WTC11 (cell line): ENCODE measurements around the gene ATP11A. TPM values are rescaled to one million over a fixed set of nuclear protein-coding genes. Genes with fewer than 3 reads are reported as not detected.

Experiments used
- ATAC-seq: fragments of 200-7000 bp; cut with Tn5 transposase; 2 replicates; pipeline ENCODE4 v1.10.0; 2021; ENCODE audit warnings: mild to moderate bottlenecking, moderate library complexity
- CTCF ChIA-PET: fragments of 300-600 bp; sonication (Branson Sonifier 250); formaldehyde crosslinking; loops from one replicate; lab custom pipeline; 2021; ENCODE audit warnings: antibody characterized with exemption; lab: Charles Lee
- POLR2A ChIA-PET: fragments of 350-600 bp; sonication (Branson Sonifier 250); formaldehyde crosslinking; loops from one replicate; lab custom pipeline; 2021; ENCODE audit warnings: antibody characterized with exemption; lab: Charles Lee
- DNase-seq: peaks from one replicate; pipeline ENCODE4 v3.0.0; 2021; ENCODE audit warnings: low spot score
- H3K27ac Mint-ChIP-seq: 2 replicates; pipeline ENCODE4 v1.8.0; 2021; ENCODE audit warnings: mixed read lengths
- H3K27me3 Mint-ChIP-seq: 2 replicates; pipeline ENCODE4 v1.8.0; 2021; ENCODE audit warnings: low read depth, mild to moderate bottlenecking, moderate library complexity, mixed read lengths
- H3K36me3 Mint-ChIP-seq: 2 replicates; pipeline ENCODE4 v1.8.0; 2021; ENCODE audit warnings: mixed read lengths
- H3K4me1 Mint-ChIP-seq: 2 replicates; pipeline ENCODE4 v1.8.0; 2022; ENCODE audit warnings: mixed read lengths
- H3K4me3 Mint-ChIP-seq: 2 replicates; pipeline ENCODE4 v1.8.0; 2021; ENCODE audit warnings: mild to moderate bottlenecking, moderate library complexity, mixed read lengths
- H3K9me3 Mint-ChIP-seq: 2 replicates; pipeline ENCODE4 v1.8.0; 2021; ENCODE audit warnings: mixed read lengths
- ATF1 ChIP-seq: sonication (generic); formaldehyde crosslinking; IDR thresholded peaks from 2 replicates; pipeline ENCODE4 v1.8.1; 2023; ENCODE audit warnings: mild to moderate bottlenecking, moderate library complexity, missing genetic modification reagents
- EMX1 ChIP-seq: fragments of 250-450 bp; sonication (Bioruptor Pico); IDR thresholded peaks from 2 replicates; pipeline ENCODE4 v1.8.0; 2021; ENCODE audit warnings: mild to moderate bottlenecking
- ERG ChIP-seq: fragments of 250-450 bp; sonication (Bioruptor Pico); IDR thresholded peaks from 2 replicates; pipeline ENCODE4 v1.8.0; 2021; ENCODE audit warnings: mild to moderate bottlenecking
- FOXP1 ChIP-seq: sonication (generic); formaldehyde crosslinking; IDR thresholded peaks from 2 replicates; pipeline ENCODE4 v1.8.0; 2022; ENCODE audit warnings: missing genetic modification reagents, mild to moderate bottlenecking, moderate library complexity, borderline replicate concordance
- FOXP4 ChIP-seq: sonication (generic); formaldehyde crosslinking; IDR thresholded peaks from 2 replicates; pipeline ENCODE4 v1.8.0; 2022; ENCODE audit warnings: mild to moderate bottlenecking, missing genetic modification reagents
- GTF2I ChIP-seq: fragments of 250-450 bp; sonication (Bioruptor Pico); conservative IDR thresholded peaks from 2 replicates; pipeline ENCODE4 v1.4.0; 2021; ENCODE audit warnings: mild to moderate bottlenecking
- NFATC4 ChIP-seq: fragments of 250-450 bp; sonication (Bioruptor Pico); IDR thresholded peaks from 2 replicates; pipeline ENCODE4 v1.9.0; 2021; ENCODE audit warnings: mild to moderate bottlenecking
- NR2C2 ChIP-seq: sonication (generic); formaldehyde crosslinking; IDR thresholded peaks from 2 replicates; pipeline ENCODE4 v1.8.0; 2022; ENCODE audit warnings: mild to moderate bottlenecking, missing genetic modification reagents
- OVOL2 ChIP-seq: fragments of 250-450 bp; sonication (Bioruptor Pico); IDR thresholded peaks from 2 replicates; pipeline ENCODE4 v1.9.0; 2021; ENCODE audit warnings: mild to moderate bottlenecking, borderline replicate concordance
- SMAD3 ChIP-seq: sonication (generic); formaldehyde crosslinking; IDR thresholded peaks from 2 replicates; pipeline ENCODE4 v1.8.0; 2022; ENCODE audit warnings: missing genetic modification reagents, mild to moderate bottlenecking, borderline replicate concordance
- SOX15 ChIP-seq: fragments of 250-450 bp; sonication (Bioruptor Pico); IDR thresholded peaks from 2 replicates; pipeline ENCODE4 v1.9.0; 2021; ENCODE audit warnings: mild to moderate bottlenecking
- ZNF317 ChIP-seq: sonication (generic); formaldehyde crosslinking; IDR thresholded peaks from 2 replicates; pipeline ENCODE4 v1.8.1; 2023; ENCODE audit warnings: low read depth, mild to moderate bottlenecking, moderate library complexity, missing genetic modification reagents, borderline replicate concordance
- total RNA-seq: library from RNA; stranded (reverse); gene quantifications from 3 replicates; pipeline ENCODE4 v1.2.3, GENCODE V29; 2021
- TF ChIP-seq, protein P1 (sequence below): fragments of 250-450 bp; sonication (Bioruptor Pico); IDR thresholded peaks from 2 replicates; pipeline ENCODE4 v2.1.2; 2022; ENCODE audit warnings: mild to moderate bottlenecking, moderate library complexity
- TF ChIP-seq, protein P2 (sequence below): sonication (generic); formaldehyde crosslinking; conservative IDR thresholded peaks from 2 replicates; pipeline ENCODE4 v1.8.1; 2023; ENCODE audit warnings: mild to moderate bottlenecking, low read depth, missing genetic modification reagents, moderate library complexity
- TF ChIP-seq, protein P3 (sequence below): sonication (generic); formaldehyde crosslinking; IDR thresholded peaks from 2 replicates; pipeline ENCODE4 v1.8.1; 2022; ENCODE audit warnings: mild to moderate bottlenecking, moderate library complexity, missing genetic modification reagents
- TF ChIP-seq, protein P4 (sequence below): sonication (generic); formaldehyde crosslinking; IDR thresholded peaks from 2 replicates; pipeline ENCODE4 v1.8.1; 2022; ENCODE audit warnings: low read depth, missing genetic modification reagents, borderline replicate concordance

The ATP11A gene
- total RNA-seq, 1 experiment from 2014 or later = 100 TPM

GRCh38 chr13:112783978-112784371 lies 94.1 kb downstream of the ATP11A start:
- peaks cover 47% of the 10 kb centered on the region for H3K4me1 Mint-ChIP-seq
- no peak overlapping the region for H3K4me3 Mint-ChIP-seq
- peaks cover 28% of the 10 kb centered on the region for H3K36me3 Mint-ChIP-seq
- TF ChIP-seq ATF1 = no peak
- TF ChIP-seq, protein P1, sequence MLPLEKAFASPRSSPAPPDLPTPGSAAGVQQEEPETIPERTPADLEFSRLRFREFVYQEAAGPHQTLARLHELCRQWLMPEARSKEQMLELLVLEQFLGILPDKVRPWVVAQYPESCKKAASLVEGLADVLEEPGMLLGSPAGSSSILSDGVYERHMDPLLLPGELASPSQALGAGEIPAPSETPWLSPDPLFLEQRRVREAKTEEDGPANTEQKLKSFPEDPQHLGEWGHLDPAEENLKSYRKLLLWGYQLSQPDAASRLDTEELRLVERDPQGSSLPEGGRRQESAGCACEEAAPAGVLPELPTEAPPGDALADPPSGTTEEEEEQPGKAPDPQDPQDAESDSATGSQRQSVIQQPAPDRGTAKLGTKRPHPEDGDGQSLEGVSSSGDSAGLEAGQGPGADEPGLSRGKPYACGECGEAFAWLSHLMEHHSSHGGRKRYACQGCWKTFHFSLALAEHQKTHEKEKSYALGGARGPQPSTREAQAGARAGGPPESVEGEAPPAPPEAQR (CRISPR knock-in tag) = no peak
- TF ChIP-seq EMX1 (CRISPR knock-in tag) = no peak
- no peak for TF ChIP-seq NR2C2 (CRISPR knock-in tag)
- TF ChIP-seq FOXP4 (CRISPR knock-in tag) = no peak
- TF ChIP-seq GTF2I = no peak
- TF ChIP-seq ERG (CRISPR knock-in tag) = no peak
- TF ChIP-seq, protein P2, sequence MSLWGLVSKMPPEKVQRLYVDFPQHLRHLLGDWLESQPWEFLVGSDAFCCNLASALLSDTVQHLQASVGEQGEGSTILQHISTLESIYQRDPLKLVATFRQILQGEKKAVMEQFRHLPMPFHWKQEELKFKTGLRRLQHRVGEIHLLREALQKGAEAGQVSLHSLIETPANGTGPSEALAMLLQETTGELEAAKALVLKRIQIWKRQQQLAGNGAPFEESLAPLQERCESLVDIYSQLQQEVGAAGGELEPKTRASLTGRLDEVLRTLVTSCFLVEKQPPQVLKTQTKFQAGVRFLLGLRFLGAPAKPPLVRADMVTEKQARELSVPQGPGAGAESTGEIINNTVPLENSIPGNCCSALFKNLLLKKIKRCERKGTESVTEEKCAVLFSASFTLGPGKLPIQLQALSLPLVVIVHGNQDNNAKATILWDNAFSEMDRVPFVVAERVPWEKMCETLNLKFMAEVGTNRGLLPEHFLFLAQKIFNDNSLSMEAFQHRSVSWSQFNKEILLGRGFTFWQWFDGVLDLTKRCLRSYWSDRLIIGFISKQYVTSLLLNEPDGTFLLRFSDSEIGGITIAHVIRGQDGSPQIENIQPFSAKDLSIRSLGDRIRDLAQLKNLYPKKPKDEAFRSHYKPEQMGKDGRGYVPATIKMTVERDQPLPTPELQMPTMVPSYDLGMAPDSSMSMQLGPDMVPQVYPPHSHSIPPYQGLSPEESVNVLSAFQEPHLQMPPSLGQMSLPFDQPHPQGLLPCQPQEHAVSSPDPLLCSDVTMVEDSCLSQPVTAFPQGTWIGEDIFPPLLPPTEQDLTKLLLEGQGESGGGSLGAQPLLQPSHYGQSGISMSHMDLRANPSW (CRISPR knock-in tag) = no peak
- TF ChIP-seq, protein P3, sequence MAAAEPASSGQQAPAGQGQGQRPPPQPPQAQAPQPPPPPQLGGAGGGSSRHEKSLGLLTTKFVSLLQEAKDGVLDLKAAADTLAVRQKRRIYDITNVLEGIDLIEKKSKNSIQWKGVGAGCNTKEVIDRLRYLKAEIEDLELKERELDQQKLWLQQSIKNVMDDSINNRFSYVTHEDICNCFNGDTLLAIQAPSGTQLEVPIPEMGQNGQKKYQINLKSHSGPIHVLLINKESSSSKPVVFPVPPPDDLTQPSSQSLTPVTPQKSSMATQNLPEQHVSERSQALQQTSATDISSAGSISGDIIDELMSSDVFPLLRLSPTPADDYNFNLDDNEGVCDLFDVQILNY (CRISPR knock-in tag) = no peak
- TF ChIP-seq OVOL2 = no peak
- TF ChIP-seq, protein P4, sequence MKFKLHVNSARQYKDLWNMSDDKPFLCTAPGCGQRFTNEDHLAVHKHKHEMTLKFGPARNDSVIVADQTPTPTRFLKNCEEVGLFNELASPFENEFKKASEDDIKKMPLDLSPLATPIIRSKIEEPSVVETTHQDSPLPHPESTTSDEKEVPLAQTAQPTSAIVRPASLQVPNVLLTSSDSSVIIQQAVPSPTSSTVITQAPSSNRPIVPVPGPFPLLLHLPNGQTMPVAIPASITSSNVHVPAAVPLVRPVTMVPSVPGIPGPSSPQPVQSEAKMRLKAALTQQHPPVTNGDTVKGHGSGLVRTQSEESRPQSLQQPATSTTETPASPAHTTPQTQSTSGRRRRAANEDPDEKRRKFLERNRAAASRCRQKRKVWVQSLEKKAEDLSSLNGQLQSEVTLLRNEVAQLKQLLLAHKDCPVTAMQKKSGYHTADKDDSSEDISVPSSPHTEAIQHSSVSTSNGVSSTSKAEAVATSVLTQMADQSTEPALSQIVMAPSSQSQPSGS = no peak
- no peak for TF ChIP-seq ZNF317
- TF ChIP-seq FOXP1 (CRISPR knock-in tag) = no peak
- TF ChIP-seq SOX15 = no peak
- TF ChIP-seq NFATC4 (CRISPR knock-in tag) = no peak
- TF ChIP-seq SMAD3 (CRISPR knock-in tag) = no peak
- TF ChIP-seq, all 79 proteins: peak for 0
- H3K9me3 Mint-ChIP-seq = peaks cover 15% of the 10 kb centered on the region
- DNase-seq = peak; percentile 15
- POLR2A ChIA-PET = interaction anchor here (1.4 kb wide), 1 partner anchor 9 kb away, joined by 3 read pairs; no protein-coding TSS in a partner anchor
- peak overlapping the region; percentile 88 for H3K27ac Mint-ChIP-seq
- ATAC-seq = peak; percentile 58
- no peaks in the 10 kb centered on the region for H3K27me3 Mint-ChIP-seq
- CTCF ChIA-PET = interaction anchor here (0.7 to 1.1 kb wide), 5 partner anchors 9 to 159 kb away, joined by 3 to 4 read pairs (median 3); no protein-coding TSS in a partner anchor
